HG03571 (cell line): ENCODE measurements around the gene ZNF792.
"Not testable (repeated sequence)": the region's sequence is repeated elsewhere in the genome, so short reads cannot be mapped to it uniquely, and the experiment has no call there.

Experiments used
- ATAC-seq: cut with Tn5 transposase; IDR thresholded peaks from one replicate; pipeline ENCODE4 v1.9.1; 2021; ENCODE audit not compliant: unreplicated experiment

ZNF792 gene

GRCh38 chr19:34972163-34972705, 8.2 kb upstream of the ZNF792 start:
- no peak for ATAC-seq

GRCh38 chr19:34970185-34970780, 6.3 kb upstream of the ZNF792 start:
- ATAC-seq: not testable (repeated sequence)

DNA sequence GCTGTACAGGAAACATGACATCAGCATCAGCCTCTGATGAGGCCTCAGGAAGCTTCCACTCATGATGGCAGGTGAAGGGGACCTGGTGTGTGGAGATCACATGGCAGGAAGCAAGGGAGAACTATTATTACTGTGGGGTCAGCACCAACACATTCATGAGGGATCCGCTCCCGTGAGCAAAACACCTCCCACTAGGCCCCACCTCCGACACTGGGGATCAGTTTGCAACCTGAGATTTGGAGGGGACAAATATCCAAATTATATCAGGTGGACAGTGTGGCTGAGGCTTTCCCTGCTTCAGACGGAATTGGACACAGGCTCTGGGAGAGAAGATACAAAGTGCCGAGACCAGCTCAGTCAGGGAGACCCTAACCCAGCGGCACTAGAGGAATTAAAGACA, 5.7 kb upstream of the ZNF792 start:
- ATAC-seq: no peak

DNA sequence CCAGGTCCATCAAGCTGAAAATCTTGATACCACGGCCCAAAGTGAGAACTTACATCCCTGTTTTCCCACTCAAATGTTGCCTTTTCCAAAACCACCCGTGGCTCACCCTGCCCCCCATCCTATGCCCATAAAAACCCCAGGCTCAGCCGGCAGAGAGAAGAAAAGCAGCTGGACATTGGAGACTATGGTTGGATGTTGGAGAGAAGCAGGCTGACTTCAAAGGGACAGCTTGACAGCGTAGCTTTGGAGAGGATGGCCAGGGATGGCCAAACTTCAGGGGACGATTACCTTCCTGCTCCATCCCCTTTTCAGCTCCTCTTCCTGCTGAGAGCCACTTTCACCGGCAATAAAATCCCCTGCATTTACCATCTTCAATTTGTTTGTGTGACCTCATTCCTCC, 3.5 kb upstream of the ZNF792 start:
- no peak for ATAC-seq

DNA sequence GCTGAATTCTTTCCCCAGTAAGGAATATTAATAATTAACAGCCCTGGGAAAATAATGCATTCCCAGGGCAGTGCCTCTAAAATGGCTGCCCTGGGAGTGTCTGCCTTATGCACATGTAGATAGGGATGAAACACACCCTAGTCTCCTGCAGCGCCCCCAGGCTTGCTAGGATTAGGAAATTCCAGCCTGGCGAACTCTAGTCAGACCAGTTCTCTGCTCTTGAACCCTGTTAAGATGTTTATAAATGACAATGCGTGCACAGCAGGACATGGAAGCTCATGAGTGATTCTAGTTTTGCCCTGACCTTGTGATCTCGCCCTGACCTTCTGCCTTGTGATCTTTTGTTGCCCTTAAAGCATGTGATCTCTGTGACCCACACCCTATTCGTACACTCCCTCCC, 1.5 kb upstream of the ZNF792 start:
- not testable (repeated sequence) for ATAC-seq

GRCh38 chr19:34964598-34964997, 569 bp upstream of the ZNF792 start:
- ATAC-seq: no peak

- no peak for ATAC-seq
Observed at GRCh38 chr19:34962687-34963572, 1.1 kb downstream of the ZNF792 start.

- no peak for ATAC-seq
Observed at GRCh38 chr19:34961775-34962686, 2.0 kb downstream of the ZNF792 start.

DNA sequence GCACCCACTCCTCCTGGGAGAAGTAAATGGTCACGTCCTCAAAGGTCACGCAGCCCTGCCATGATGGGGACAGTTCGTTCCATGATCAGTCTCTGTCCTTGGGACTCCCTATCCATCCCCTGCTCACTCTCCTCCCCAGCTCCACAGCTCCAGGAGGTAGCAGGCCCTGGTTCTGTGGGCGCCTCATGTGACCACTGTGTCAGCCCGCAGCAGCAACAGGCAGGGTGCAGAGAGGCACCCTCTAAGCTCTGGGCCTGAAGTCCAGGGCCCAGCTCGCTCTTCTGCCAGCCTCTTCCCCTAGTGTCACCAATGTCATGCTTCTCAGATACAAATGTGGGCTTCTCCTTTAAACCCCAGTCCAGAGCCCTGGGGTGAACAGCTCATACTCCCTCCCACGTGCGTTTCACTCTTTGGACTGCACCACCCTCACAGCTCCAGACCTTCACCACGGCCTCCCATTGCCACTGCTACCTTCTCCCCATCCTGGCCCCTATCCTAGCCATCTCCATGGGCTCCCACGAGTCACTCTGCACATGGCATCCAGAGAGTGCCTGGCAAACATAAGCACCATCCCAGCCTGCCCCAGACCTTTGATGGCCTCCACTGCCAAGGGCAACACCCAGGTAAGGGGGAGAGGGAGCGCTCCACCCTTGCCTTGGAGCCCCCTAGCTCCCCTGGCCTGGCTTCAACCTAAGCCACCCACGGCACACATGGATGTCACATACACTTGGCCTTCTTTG, 2.9 kb downstream of the ZNF792 start:
- ATAC-seq: no peak

DNA sequence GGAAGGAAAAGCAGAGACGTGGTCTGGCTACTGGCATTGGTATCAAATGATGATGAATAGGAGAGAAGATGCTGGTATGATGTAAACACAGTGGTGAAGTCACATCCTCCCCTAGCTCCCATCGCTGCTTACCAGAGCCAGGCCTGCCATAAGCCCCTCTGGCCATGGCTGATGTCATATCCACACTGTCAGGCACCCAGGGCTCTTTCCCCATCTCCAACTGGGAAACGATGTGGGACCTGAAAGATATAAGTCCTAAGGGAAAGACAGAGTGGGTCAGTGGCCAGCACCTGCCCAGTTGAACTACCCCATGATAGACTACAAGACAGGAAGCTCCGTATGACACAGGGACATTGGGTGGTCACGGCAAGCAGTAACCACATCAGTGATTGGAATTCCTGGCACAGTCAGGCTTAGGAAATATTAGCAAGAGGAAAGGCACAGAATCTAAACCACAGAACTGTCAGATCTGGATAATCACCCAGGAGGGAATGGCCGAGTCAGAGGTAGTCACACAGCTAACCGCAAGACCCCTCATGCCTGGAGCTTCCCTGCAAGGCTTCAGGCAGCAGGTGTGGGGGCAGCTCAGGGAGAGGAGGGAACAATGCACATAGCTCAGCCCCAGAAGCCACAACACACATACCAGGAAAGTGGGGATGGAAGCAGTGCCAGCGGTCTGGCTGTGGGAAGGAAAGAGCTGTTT, 3.8 kb downstream of the ZNF792 start:
- no peak for ATAC-seq

DNA sequence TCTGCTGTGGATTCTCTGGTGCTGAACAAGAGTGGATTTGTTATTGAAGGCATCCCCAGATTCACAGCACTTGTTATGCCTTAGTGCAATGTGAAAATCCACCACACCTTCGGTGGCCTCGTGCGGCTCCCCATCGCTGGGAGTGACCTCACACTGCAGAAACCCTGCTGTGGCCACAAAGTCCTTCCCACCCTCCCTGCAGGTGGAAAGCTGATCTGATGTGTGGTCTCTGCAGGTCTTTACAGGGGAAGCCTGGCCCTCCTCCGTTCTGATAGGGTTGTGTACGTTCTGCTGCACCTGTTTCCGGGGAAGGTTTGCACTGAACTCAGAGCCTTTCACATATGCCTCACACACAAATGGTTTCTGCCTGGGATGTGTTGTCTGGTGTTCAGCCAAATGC, 5.0 kb downstream of the ZNF792 start:
- no peak for ATAC-seq

DNA sequence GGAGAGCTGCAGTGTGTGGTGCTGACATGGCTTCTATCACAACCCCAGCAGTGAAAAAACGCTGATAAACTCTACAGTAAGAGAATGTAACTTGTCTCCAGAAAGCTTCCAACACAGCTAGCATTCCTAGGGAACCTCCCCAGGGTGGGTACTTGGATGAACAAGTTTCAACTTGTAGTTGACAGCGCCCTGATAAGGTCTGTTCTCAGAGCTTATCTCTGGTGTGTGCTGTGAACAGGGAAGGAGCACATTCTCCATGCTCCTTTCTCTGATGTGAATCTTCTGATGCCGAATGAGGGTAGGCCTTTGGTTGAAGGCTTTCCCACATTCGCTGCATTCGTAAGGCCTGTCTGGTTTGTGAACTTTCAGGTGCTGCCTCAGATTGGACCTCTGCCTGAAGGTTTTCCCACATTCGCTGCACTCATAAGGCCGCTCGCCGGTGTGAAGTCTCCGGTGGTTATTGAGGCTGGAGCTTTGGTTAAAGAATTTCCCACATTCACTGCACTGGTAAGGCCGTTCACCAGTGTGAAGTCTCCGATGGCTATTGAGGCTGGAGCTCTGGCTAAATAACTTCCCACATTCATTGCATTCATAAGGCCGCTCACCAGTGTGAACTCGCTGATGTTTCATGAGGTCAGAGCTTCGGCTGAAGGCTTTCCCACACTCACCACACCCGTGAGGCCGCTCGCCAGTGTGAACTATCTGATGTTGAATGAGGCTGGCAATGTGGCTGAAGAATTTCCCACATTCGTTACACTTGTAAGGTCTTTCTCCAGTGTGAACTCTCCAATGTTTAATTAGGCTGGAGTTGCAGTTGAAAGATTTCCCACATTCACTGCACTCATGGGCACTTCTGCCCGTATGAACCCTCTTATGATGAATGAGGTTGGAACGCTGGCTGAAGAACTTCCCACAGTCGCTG, 5.9 kb downstream of the ZNF792 start:
- ATAC-seq: no peak

DNA sequence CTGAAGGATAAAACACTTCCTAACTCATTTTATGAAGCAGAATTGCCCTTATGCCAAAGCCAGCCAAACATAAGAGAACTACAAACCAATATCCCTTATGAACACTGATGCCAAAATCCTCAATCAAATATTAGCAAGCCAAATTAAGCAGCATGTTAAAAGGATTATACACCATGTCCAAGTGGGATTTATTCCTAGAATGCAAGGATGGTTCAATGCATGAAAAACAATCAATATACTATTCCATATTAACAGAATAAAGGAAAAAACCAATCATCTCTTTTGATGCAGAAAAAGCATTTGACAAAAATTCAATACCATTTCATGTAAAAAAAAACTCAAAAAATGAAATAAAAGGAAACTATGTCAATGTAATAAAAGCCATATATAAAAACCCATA, 10.9 kb downstream of the ZNF792 start:
- ATAC-seq: no peak

GRCh38 chr19:34943861-34944573, 20.0 kb downstream of the ZNF792 start:
- no peak for ATAC-seq

GRCh38 chr19:34938886-34939285, 25.1 kb downstream of the ZNF792 start:
- no peak for ATAC-seq

- no peak for ATAC-seq
Observed at GRCh38 chr19:34936184-34936583, 27.8 kb downstream of the ZNF792 start.

DNA sequence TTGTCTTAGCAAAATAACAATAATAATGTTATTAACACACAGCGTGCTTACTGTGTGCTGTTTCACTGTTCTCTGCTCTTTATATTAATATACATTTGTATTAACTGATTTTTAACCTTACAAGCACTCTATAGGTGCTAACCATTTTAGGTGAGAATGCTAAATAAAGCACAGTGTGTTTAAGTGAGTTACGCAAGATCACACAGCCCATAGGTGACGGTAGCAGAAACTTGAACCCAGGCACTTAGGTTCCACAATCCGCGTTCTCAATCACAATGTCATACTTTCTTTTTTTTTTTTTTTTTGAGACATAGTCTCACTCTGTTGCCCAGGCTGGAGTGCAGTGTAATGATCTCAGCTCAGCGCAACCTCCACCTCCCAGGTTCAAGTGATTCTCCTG, 31.5 kb downstream of the ZNF792 start:
- ATAC-seq: no peak

DNA sequence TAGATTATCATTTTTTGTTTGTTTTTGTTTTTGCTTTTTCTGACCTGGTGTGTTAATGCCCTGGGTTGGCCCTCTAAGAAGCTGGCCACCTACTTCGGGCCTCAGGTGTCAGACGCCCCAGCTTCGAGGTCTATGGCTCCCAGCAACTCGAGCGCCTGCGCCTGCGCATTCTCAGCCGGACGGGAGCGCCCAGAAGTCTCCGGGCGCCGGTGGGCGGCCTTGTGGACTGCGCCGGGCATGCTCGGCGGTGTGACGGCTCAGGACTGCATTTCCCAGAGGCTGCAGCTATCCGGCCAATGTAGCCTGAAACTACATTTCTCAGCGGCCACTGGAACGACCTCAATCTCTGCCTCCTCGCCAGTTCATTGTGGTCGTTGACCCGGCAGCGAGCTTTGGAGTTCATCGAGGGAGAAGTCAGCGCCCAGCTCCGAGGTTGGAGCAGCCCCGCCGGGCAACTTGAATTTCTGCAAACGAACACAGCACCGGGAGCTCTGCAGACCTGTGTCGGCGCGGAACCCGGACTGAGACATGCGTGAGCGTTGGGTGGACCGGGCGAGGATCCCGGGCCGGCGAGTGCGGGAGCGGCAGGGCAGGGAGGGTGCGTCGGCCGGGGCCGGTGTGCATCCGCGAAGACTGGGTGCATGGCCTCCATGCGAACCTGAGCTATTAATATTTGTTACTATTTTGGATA, 37.2 kb downstream of the ZNF792 start, which contains the start of gene ZNF30:
Gene ZNF30, plus strand, starts transcription at position 219 of the 691 bp plus-strand sequence. CDS start 3,045 bp downstream, outside the sequence.
- ATAC-seq: peak; percentile 80
